GM12873 (cell line): ENCODE measurements around the gene PRKAG2.

Source experiments
- CTCF ChIP-seq: IDR thresholded peaks from 2 replicates; pipeline ENCODE4 v1.5.1; 2012; ENCODE audit warnings: low read depth, mild to moderate bottlenecking, moderate library complexity, low read length, control low read depth; ENCODE audit not compliant: insufficient read depth; ENCODE audit errors: missing control alignments

The PRKAG2 gene

GRCh38 chr7:151647006-151647405 lies 229.9 kb downstream of the PRKAG2 start:
- TF ChIP-seq CTCF, result no peak

GRCh38 chr7:151645311-151645710 lies 231.6 kb downstream of the PRKAG2 start:
- no peak for TF ChIP-seq CTCF

GRCh38 chr7:151644554-151644953 lies 232.4 kb downstream of the PRKAG2 start:
- no peak for TF ChIP-seq CTCF

GRCh38 chr7:151642746-151643145 lies 234.2 kb downstream of the PRKAG2 start:
- no peak for TF ChIP-seq CTCF

- no peak for TF ChIP-seq CTCF
These were observed 235.3 kb downstream of the PRKAG2 start for GRCh38 chr7:151641587-151641986.

- TF ChIP-seq CTCF, result no peak
These were observed 239.1 kb downstream of the PRKAG2 start for GRCh38 chr7:151637781-151638261.

GRCh38 chr7:151634643-151635042 lies 242.3 kb downstream of the PRKAG2 start:
- TF ChIP-seq CTCF, result no peak
